Astrocyte of the spinal cord (primary cell): Measurements from ENCODE around the gene APC2.

ENCODE experiments used
- DNase-seq: peaks from one replicate; pipeline ENCODE4 v3.0.0; 2011; ENCODE audit warnings: low read depth, low spot score
- H3K4me3 ChIP-seq: 2 replicates; pipeline ENCODE4 v1.5.1; 2011; ENCODE audit warnings: low read depth, mild to moderate bottlenecking, low read length, moderate library complexity
- CTCF ChIP-seq: IDR thresholded peaks from 2 replicates; pipeline ENCODE4 v1.5.1; 2012; ENCODE audit warnings: low read depth, mild to moderate bottlenecking, low read length, inconsistent platforms
- in situ Hi-C: cut with HindIII; loops from 2 replicates; pipeline ENCODE4 v1.10.0; 2017; ENCODE audit warnings: low sequenced_read_pairs

Gene APC2

GRCh38 chr19:1450735-1451731 is 1.1 kb downstream of the APC2 start:
- TF ChIP-seq CTCF = no peak
- in situ Hi-C loops = no loop called here
- DNase-seq = no peak
- H3K4me3 ChIP-seq = no peak overlapping the region

GRCh38 chr19:1451916-1452801 is 2.2 kb downstream of the APC2 start:
- no peak for DNase-seq
- in situ Hi-C loops = no loop called here
- H3K4me3 ChIP-seq = no peak overlapping the region
- no peak for TF ChIP-seq CTCF

- TF ChIP-seq CTCF = no peak
- in situ Hi-C loops = no loop called here
- no peak for DNase-seq
- H3K4me3 ChIP-seq = no peak overlapping the region
Measured at GRCh38 chr19:1452802-1453524, 3.0 kb downstream of the APC2 start.

GRCh38 chr19:1453525-1454364 is 3.8 kb downstream of the APC2 start:
- in situ Hi-C loops = no loop called here

DNA sequence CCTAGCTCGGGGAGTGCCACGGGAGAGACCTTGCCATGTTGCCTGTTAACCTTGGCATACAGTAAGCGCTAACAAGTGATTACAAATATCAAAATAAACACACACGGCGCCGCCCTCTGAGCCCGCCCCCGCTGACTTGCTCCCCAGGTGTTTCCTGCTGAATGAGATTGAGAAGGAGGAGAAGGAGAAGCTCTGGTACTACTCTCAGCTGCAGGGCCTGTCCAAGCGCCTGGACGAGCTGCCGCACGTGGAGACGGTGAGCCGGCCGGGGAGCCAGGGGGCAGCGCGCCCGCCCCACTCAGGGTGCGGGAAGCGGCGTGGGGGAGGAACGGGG is 5.0 kb downstream of the APC2 start:
- DNase-seq = no peak
- no peak for TF ChIP-seq CTCF
- no peak overlapping the region for H3K4me3 ChIP-seq
- in situ Hi-C loops = no loop called here

More at GRCh38 chr19:1453525-1454364, 3.8 kb downstream of the APC2 start:
- DNase-seq = no peak
- no peak for TF ChIP-seq CTCF
- H3K4me3 ChIP-seq = no peak overlapping the region
